Kidney epithelial cell (primary cell): Measurements from ENCODE around the gene KAT2A. TPM values are rescaled to one million over a fixed set of nuclear protein-coding genes. Genes with fewer than 3 reads are reported as not detected.

ENCODE experiments used
- DNase-seq: peaks from one replicate; pipeline ENCODE4 v3.0.0-alpha.2; 2010; ENCODE audit warnings: low read depth
- H3K27me3 ChIP-seq: 2 replicates; pipeline ENCODE4 v1.6.0; 2011; ENCODE audit warnings: low read length; ENCODE audit not compliant: control insufficient read depth, insufficient read depth
- H3K36me3 ChIP-seq: 2 replicates; pipeline ENCODE4 v1.5.1; 2011; ENCODE audit warnings: low read length; ENCODE audit not compliant: control insufficient read depth, insufficient read depth
- H3K4me3 ChIP-seq: 2 replicates; pipeline ENCODE4 v1.5.1; 2011; ENCODE audit warnings: low read depth, mild to moderate bottlenecking, control low read depth, low read length
- CTCF ChIP-seq: IDR thresholded peaks from 2 replicates; pipeline ENCODE4 v1.5.1; 2011; ENCODE audit warnings: mild to moderate bottlenecking, moderate library complexity, low read length, control low read depth, inconsistent platforms; ENCODE audit not compliant: insufficient read depth, poor library complexity, severe bottlenecking
- total RNA-seq: library from RNA; depleted of rRNA; stranded (reverse); fragments of >200 nt; gene quantifications from 2 replicates; pipeline ENCODE4 v1.2.3, GENCODE V29; 2015

Gene KAT2A
- total RNA-seq, 1 donor from 2014 or later: 22.2 TPM

GRCh38 chr17:42132941-42133340 lies 11.8 kb upstream of the KAT2A start:
- DNase-seq: peak; percentile 84
- Histone ChIP-seq H3K27me3 (no peaks in the 10 kb centered on the region), H3K4me3 (no peak overlapping the region), H3K36me3 (no peaks in the 10 kb centered on the region)
- TF ChIP-seq CTCF: no peak

- no peak for TF ChIP-seq CTCF
- Histone ChIP-seq H3K4me3 (no peak overlapping the region), H3K36me3 (no peaks in the 10 kb centered on the region), H3K27me3 (no peaks in the 10 kb centered on the region)
- DNase-seq: no peak
Observed at GRCh38 chr17:42131981-42132432, 10.8 kb upstream of the KAT2A start.

- no peak overlapping the region for H3K4me3 ChIP-seq
- no peaks in the 10 kb centered on the region for H3K36me3 ChIP-seq
- no peaks in the 10 kb centered on the region for H3K27me3 ChIP-seq
- no peak for TF ChIP-seq CTCF
- no peak for DNase-seq
Observed at GRCh38 chr17:42131232-42131631, 10.1 kb upstream of the KAT2A start.

GRCh38 chr17:42130310-42130936 lies 9.3 kb upstream of the KAT2A start:
- DNase-seq: no peak
- Histone ChIP-seq H3K4me3 (no peak overlapping the region), H3K27me3 (no peaks in the 10 kb centered on the region), H3K36me3 (peaks cover 2% of the 10 kb centered on the region)
- no peak for TF ChIP-seq CTCF

GRCh38 chr17:42129109-42129837 lies 8.1 kb upstream of the KAT2A start:
- Histone ChIP-seq H3K4me3 (no peak overlapping the region), H3K27me3 (no peaks in the 10 kb centered on the region), H3K36me3 (peaks cover 2% of the 10 kb centered on the region)
- DNase-seq: no peak
- no peak for TF ChIP-seq CTCF
